LNCAP (cell line): ENCODE results near the gene RNF182.

Experiments
- TF ChIP-seq, protein P1 (sequence below): fragments of 450-650 bp; IDR thresholded peaks from 2 replicates; pipeline ENCODE4 v1.5.1; 2017; ENCODE audit warnings: mild to moderate bottlenecking

The RNF182 gene

GRCh38 chr6:13924949-13925881, at the start of gene RNF182:
Gene RNF182 (plus strand): TSS chr6:13924952. CDS start chr6:13977120, 52,168 bp downstream.
- TF ChIP-seq, protein P1, sequence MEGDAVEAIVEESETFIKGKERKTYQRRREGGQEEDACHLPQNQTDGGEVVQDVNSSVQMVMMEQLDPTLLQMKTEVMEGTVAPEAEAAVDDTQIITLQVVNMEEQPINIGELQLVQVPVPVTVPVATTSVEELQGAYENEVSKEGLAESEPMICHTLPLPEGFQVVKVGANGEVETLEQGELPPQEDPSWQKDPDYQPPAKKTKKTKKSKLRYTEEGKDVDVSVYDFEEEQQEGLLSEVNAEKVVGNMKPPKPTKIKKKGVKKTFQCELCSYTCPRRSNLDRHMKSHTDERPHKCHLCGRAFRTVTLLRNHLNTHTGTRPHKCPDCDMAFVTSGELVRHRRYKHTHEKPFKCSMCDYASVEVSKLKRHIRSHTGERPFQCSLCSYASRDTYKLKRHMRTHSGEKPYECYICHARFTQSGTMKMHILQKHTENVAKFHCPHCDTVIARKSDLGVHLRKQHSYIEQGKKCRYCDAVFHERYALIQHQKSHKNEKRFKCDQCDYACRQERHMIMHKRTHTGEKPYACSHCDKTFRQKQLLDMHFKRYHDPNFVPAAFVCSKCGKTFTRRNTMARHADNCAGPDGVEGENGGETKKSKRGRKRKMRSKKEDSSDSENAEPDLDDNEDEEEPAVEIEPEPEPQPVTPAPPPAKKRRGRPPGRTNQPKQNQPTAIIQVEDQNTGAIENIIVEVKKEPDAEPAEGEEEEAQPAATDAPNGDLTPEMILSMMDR: no peak

- TF ChIP-seq, protein P1: no peak
Observed at GRCh38 chr6:13877051-13877450, 47.7 kb upstream of the RNF182 start.

GRCh38 chr6:13881621-13882165, 43.1 kb upstream of the RNF182 start:
- TF ChIP-seq, protein P1: no peak

GRCh38 chr6:13883966-13884365, 40.8 kb upstream of the RNF182 start:
- TF ChIP-seq, protein P1: no peak

GRCh38 chr6:13884397-13884796, 40.4 kb upstream of the RNF182 start:
- TF ChIP-seq, protein P1: no peak

DNA sequence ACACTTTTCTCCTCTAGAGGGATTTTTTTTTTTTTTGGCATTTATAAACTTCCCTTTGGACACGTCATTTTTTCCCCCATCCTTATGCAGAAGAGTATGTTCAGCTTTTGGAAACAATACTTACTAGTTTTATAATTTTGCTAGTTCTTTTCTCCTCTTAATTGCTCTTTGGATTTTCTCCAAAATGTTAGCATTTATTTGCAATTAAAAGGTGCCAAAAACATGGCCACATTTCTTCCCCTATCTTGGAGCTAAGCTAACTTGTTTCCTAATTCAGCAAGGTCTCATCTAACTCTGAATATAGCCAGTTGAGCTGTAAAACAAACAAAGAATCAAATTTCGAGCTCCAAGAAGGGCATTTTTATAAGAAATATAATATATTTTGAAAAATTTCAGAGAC, 39.2 kb upstream of the RNF182 start:
- TF ChIP-seq, protein P1: no peak

DNA sequence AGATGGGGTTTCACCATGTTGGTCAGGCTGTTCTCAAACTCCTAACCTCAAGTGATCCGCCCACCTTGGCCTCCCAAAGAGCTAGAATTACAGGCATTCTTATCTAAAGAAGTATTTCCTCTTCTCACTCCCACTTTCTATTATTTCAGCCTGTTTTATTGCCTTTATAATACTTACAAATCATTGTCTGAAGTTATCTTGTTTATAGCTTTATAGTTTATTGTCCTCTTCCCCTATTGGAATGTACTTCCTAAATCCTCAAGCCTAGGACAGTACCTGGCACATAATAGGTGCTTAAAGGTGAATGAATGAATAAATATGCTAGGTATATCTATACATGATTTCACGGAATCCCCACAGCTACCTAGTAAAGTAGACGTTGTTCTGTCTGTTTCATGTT, 37.8 kb upstream of the RNF182 start:
- TF ChIP-seq, protein P1: no peak
